HEK293 (cell line): ENCODE results near the gene ZNF644.
A peak's percentile ranks its signal among the peaks of the same experiment; 100 is the strongest.

Experiments used
- CTCF ChIA-PET: fragments of 350-600 bp; formaldehyde crosslinking; extraction: SDS; loops from one replicate; lab custom pipeline; 2021; ENCODE audit warnings: antibody characterized with exemption; lab: Yijun Ruan, JAX
- POLR2A ChIA-PET: fragments of 300-600 bp; formaldehyde crosslinking; extraction: SDS; loops from one replicate; lab custom pipeline; 2020; ENCODE audit warnings: antibody characterized with exemption, inconsistent platforms; lab: Yijun Ruan, JAX
- H3K27ac ChIP-seq: fragments of 200-500 bp; sonication (Bioruptor generic); 2 replicates; pipeline ENCODE4 v1.5.1; 2014; ENCODE audit warnings: low read depth, low read length, control low read depth, inconsistent platforms; ENCODE audit errors: extremely low read depth
- H3K36me3 ChIP-seq, 2 experiments: fragments of 200-500 bp in 1 of 2; sonication (Bioruptor generic) in 1 of 2; 1 replicate in 1 of 2; 2 replicates in 1 of 2; pipeline ENCODE4 v1.5.1; 2014 to 2017; ENCODE audit warnings: inconsistent platforms in 2 of 2, low read length in 2 of 2; ENCODE audit not compliant: control insufficient read depth in 2 of 2, insufficient read depth in 1 of 2
- H3K4me1 ChIP-seq: fragments of 200-500 bp; sonication (Bioruptor generic); 2 replicates; pipeline ENCODE4 v1.5.1; 2014; ENCODE audit warnings: mild to moderate bottlenecking, low read length, inconsistent platforms; ENCODE audit not compliant: control insufficient read depth, insufficient read depth
- H3K4me3 ChIP-seq: 2 replicates; pipeline ENCODE4 v1.5.1; 2011; ENCODE audit warnings: low read depth, mild to moderate bottlenecking, control low read depth, low read length, moderate library complexity
- H3K9me3 ChIP-seq: fragments of 200-500 bp; sonication (Bioruptor generic); 2 replicates; pipeline ENCODE4 v1.5.1; 2014; ENCODE audit warnings: low read depth, low read length, inconsistent platforms; ENCODE audit not compliant: control insufficient read depth, insufficient read depth
- CTCF ChIP-seq: fragments of 450-650 bp; formaldehyde crosslinking; IDR thresholded peaks from 2 replicates; pipeline ENCODE4 v1.5.1; 2016; ENCODE audit warnings: missing biosample characterization, missing genetic modification characterization
- GLI2 ChIP-seq: fragments of 450-650 bp; formaldehyde crosslinking; IDR thresholded peaks from 2 replicates; pipeline ENCODE4; 2017; ENCODE audit warnings: missing biosample characterization, missing genetic modification characterization, low read depth, borderline replicate concordance
- GLIS1 ChIP-seq: fragments of 450-650 bp; formaldehyde crosslinking; IDR thresholded peaks from 2 replicates; pipeline ENCODE4 v1.5.1; 2016; ENCODE audit warnings: missing biosample characterization, missing genetic modification characterization
- KLF9 ChIP-seq: fragments of 450-650 bp; formaldehyde crosslinking; IDR thresholded peaks from 2 replicates; pipeline ENCODE4 v1.5.1; 2016; ENCODE audit warnings: missing biosample characterization, missing genetic modification characterization, low read depth
- MZF1 ChIP-seq: fragments of 450-650 bp; formaldehyde crosslinking; IDR thresholded peaks from 2 replicates; pipeline ENCODE4 v1.5.1; 2017; ENCODE audit warnings: missing biosample characterization, missing genetic modification characterization, borderline replicate concordance
- OSR2 ChIP-seq: fragments of 450-650 bp; formaldehyde crosslinking; IDR thresholded peaks from 2 replicates; pipeline ENCODE4 v1.5.1; 2016; ENCODE audit warnings: missing biosample characterization, missing genetic modification characterization
- SCRT2 ChIP-seq: fragments of 450-650 bp; formaldehyde crosslinking; IDR thresholded peaks from 2 replicates; pipeline ENCODE4 v1.5.1; 2016; ENCODE audit warnings: missing biosample characterization, missing genetic modification characterization
- ZBTB21 ChIP-seq: fragments of 450-650 bp; formaldehyde crosslinking; IDR thresholded peaks from 2 replicates; pipeline ENCODE4 v1.5.1; 2017; ENCODE audit warnings: missing biosample characterization, missing genetic modification characterization
- ZNF10 ChIP-seq: fragments of 450-650 bp; formaldehyde crosslinking; IDR thresholded peaks from 2 replicates; pipeline ENCODE4 v1.5.1; 2017; ENCODE audit warnings: missing biosample characterization, missing genetic modification characterization
- ZNF202 ChIP-seq: fragments of 450-650 bp; formaldehyde crosslinking; IDR thresholded peaks from 2 replicates; pipeline ENCODE4 v1.5.1; 2016; ENCODE audit warnings: missing biosample characterization, missing genetic modification characterization, borderline replicate concordance
- ZNF211 ChIP-seq: fragments of 450-650 bp; formaldehyde crosslinking; IDR thresholded peaks from 2 replicates; pipeline ENCODE4 v1.5.1; 2016; ENCODE audit warnings: low read depth, missing biosample characterization, missing genetic modification characterization
- ZNF221 ChIP-seq: fragments of 450-650 bp; formaldehyde crosslinking; IDR thresholded peaks from 2 replicates; pipeline ENCODE4 v1.5.1; 2017; ENCODE audit warnings: missing biosample characterization, missing genetic modification characterization, borderline replicate concordance
- ZNF223 ChIP-seq: fragments of 450-650 bp; formaldehyde crosslinking; IDR thresholded peaks from 2 replicates; pipeline ENCODE4 v1.5.1; 2016; ENCODE audit warnings: missing biosample characterization, missing genetic modification characterization
- ZNF341 ChIP-seq: fragments of 450-650 bp; formaldehyde crosslinking; IDR thresholded peaks from 2 replicates; pipeline ENCODE4; 2016; ENCODE audit warnings: low read depth, missing biosample characterization, missing genetic modification characterization
- ZNF366 ChIP-seq: fragments of 450-650 bp; formaldehyde crosslinking; conservative IDR thresholded peaks from 2 replicates; pipeline ENCODE4 v1.5.1; 2016; ENCODE audit warnings: missing biosample characterization, missing genetic modification characterization
- ZNF473 ChIP-seq: fragments of 450-650 bp; formaldehyde crosslinking; IDR thresholded peaks from 2 replicates; pipeline ENCODE4 v1.5.1; 2017; ENCODE audit warnings: missing biosample characterization, missing genetic modification characterization
- ZNF513 ChIP-seq: fragments of 450-650 bp; IDR thresholded peaks from 2 replicates; pipeline ENCODE4 v1.5.1; 2018; ENCODE audit warnings: missing biosample characterization, missing genetic modification characterization
- ZNF514 ChIP-seq: fragments of 450-650 bp; formaldehyde crosslinking; IDR thresholded peaks from 2 replicates; pipeline ENCODE4 v1.5.1; 2016; ENCODE audit warnings: missing biosample characterization, missing genetic modification characterization
- ZNF549 ChIP-seq: fragments of 450-650 bp; IDR thresholded peaks from 2 replicates; pipeline ENCODE4 v1.5.1; 2018; ENCODE audit warnings: missing biosample characterization, missing genetic modification characterization, mild to moderate bottlenecking, inconsistent platforms, moderate library complexity
- ZNF580 ChIP-seq: fragments of 450-650 bp; formaldehyde crosslinking; IDR thresholded peaks from 2 replicates; pipeline ENCODE4 v1.5.1; 2016; ENCODE audit warnings: missing biosample characterization, missing genetic modification characterization
- ZNF792 ChIP-seq: fragments of 450-650 bp; formaldehyde crosslinking; IDR thresholded peaks from 2 replicates; pipeline ENCODE4 v1.5.1; 2016; ENCODE audit warnings: missing biosample characterization, missing genetic modification characterization
- ZNF837 ChIP-seq: fragments of 450-650 bp; formaldehyde crosslinking; IDR thresholded peaks from 2 replicates; pipeline ENCODE4 v1.5.1; 2016; ENCODE audit warnings: missing biosample characterization, missing genetic modification characterization
- ZSCAN4 ChIP-seq: fragments of 450-650 bp; formaldehyde crosslinking; IDR thresholded peaks from 2 replicates; pipeline ENCODE4 v1.5.1; 2017; ENCODE audit warnings: missing biosample characterization, missing genetic modification characterization

The ZNF644 gene

GRCh38 chr1:91013302-91013701, 8.5 kb downstream of the ZNF644 start:
- POLR2A ChIA-PET, result no interaction called here
- Histone ChIP-seq H3K36me3 (peaks cover 0 to 22% of the 10 kb centered on the region in 2 experiments; a peak in 2 of 3 replicates), H3K4me1 (0 out of 2 replicates have a peak, but pooled peaks cover 2% of the 10 kb centered on the region)

GRCh38 chr1:91012196-91012595, 9.6 kb downstream of the ZNF644 start:
- ChIA-PET CTCF (no interaction called here), POLR2A (interaction anchor here (3.0 kb wide), 1 partner anchor 9 kb away, joined by 12 read pairs; the partner anchor contains the start of gene ZNF644)
- H3K9me3 ChIP-seq, result no peaks in the 10 kb centered on the region
- TF ChIP-seq ZNF223 (tag by site-specific recombination) (no peak), ZNF792 (tag by site-specific recombination) (no peak), ZNF366 (tag by site-specific recombination) (no peak), ZNF580 (tag by site-specific recombination) (no peak), CTCF (tag by site-specific recombination) (no peak), ZNF341 (no peak), OSR2 (tag by site-specific recombination) (no peak), ZBTB21 (tag by site-specific recombination) (no peak), GLIS1 (no peak), ZNF202 (no peak), ZNF473 (tag by site-specific recombination) (no peak), ZNF549 (no peak), ZNF211 (tag by site-specific recombination) (no peak), ZNF514 (tag by site-specific recombination) (no peak), ZNF837 (tag by site-specific recombination) (no peak), ZNF221 (tag by site-specific recombination) (no peak), SCRT2 (no peak), ZNF10 (tag by site-specific recombination) (no peak), KLF9 (no peak)
- 0 out of 2 replicates have a peak, but pooled peaks cover 2% of the 10 kb centered on the region for H3K4me1 ChIP-seq
- peaks cover 0 to 18% of the 10 kb centered on the region in 2 experiments; a peak in 2 of 3 replicates for H3K36me3 ChIP-seq
- H3K27ac ChIP-seq, result no peak overlapping the region
- H3K4me3 ChIP-seq, result no peak overlapping the region

More at GRCh38 chr1:91013302-91013701, 8.5 kb downstream of the ZNF644 start:
- no peak overlapping the region for H3K4me3 ChIP-seq
- no peak overlapping the region for H3K27ac ChIP-seq
- no peaks in the 10 kb centered on the region for H3K9me3 ChIP-seq
- TF ChIP-seq ZSCAN4 (peak; percentile 69; the same call in 1 of the 2 replicates), MZF1 (tag by site-specific recombination) (no peak), ZNF513 (tag by site-specific recombination) (no peak), ZNF10 (tag by site-specific recombination) (no peak), GLI2 (tag by site-specific recombination) (no peak)
- TF ChIP-seq, all 188 proteins: peak for 1
- CTCF ChIA-PET, result interaction anchor here (0.6 kb wide), 2 partner anchors 152 to 460 kb away, joined by 3 to 5 read pairs; no protein-coding TSS in a partner anchor
